GM21737 (cell line): Measurements from ENCODE around the gene ZFPM1.
"Not testable (repeated sequence)": the region's sequence is repeated elsewhere in the genome, so short reads cannot be mapped to it uniquely, and the experiment has no call there.

ENCODE experiments used
- ATAC-seq: cut with Tn5 transposase; IDR thresholded peaks from one replicate; pipeline ENCODE4 v1.9.1; 2021; ENCODE audit warnings: mild to moderate bottlenecking, moderate library complexity; ENCODE audit not compliant: unreplicated experiment

The ZFPM1 gene

GRCh38 chr16:88478889-88479792 is 26.1 kb downstream of the ZFPM1 start:
- ATAC-seq = no peak

DNA sequence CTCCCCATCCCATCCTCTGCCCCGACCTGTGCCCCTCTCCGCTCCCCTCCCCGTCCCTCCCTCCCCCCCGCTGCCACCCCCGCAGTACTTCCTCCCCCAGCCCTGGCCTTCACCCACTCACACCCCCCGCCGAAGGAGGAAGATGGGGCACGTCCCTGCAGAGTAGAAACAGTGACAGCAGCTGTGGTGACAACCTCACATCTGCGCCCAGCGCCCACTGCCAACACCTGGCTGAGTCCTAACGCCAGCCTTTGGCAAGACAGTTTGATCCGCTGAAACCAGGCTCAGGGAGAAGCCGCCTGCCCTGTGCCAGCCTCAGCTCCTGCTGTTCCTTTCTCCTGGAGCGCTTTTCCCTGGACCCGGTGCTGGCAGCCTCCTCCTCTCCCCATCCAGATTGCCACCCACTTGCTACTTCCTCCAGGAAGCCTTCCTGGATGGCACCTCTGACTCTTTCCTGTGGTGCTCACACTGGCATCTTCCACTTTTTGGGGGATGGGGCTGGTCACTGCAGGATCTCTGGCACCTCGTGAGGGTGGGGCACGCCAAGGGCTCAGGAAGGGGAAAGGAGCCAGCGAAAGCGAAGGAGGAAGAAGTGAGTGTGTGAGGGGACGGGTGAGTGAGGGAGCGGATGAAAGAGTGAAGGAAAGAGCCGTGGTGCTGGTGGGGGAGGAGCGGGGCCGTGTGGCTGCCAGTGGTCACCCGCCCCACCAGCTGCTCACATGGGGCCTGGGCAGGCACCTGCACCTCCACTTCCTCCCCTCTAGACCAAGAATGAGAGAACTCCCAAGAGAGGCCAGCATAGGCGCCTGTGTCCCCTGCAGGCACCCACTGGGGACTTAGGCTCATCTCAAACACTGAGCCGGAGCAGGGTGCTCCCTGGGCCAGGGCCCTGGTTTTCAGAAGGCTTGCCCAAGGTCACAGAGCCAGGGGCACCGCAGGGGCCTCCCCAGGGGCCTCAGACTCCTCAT is 27.0 kb downstream of the ZFPM1 start:
- ATAC-seq = peak; percentile 56

GRCh38 chr16:88480829-88481228 is 27.7 kb downstream of the ZFPM1 start:
- ATAC-seq = no peak

- ATAC-seq = no peak
Observed at GRCh38 chr16:88481851-88482250, 28.8 kb downstream of the ZFPM1 start.

- ATAC-seq = no peak
Observed at GRCh38 chr16:88482630-88483391, 29.7 kb downstream of the ZFPM1 start.

GRCh38 chr16:88483392-88483641 is 30.2 kb downstream of the ZFPM1 start:
- ATAC-seq = no peak

- ATAC-seq = no peak
Observed at GRCh38 chr16:88484505-88485365, 31.7 kb downstream of the ZFPM1 start.

- not testable (repeated sequence) for ATAC-seq
Observed at GRCh38 chr16:88485366-88485741, 32.3 kb downstream of the ZFPM1 start.

- ATAC-seq = no peak
Observed at GRCh38 chr16:88486398-88487123, 33.5 kb downstream of the ZFPM1 start.

GRCh38 chr16:88487124-88487432 is 34.0 kb downstream of the ZFPM1 start:
- ATAC-seq = no peak

- no peak for ATAC-seq
Observed at GRCh38 chr16:88487920-88488851, 35.1 kb downstream of the ZFPM1 start.

- no peak for ATAC-seq
Observed at GRCh38 chr16:88489163-88489741, 36.2 kb downstream of the ZFPM1 start.

- ATAC-seq = no peak
Observed at GRCh38 chr16:88491001-88491559, 38.0 kb downstream of the ZFPM1 start.

GRCh38 chr16:88491560-88492310 is 38.7 kb downstream of the ZFPM1 start:
- ATAC-seq = no peak

- ATAC-seq = no peak
Observed at GRCh38 chr16:88493879-88494278, 40.8 kb downstream of the ZFPM1 start.

DNA sequence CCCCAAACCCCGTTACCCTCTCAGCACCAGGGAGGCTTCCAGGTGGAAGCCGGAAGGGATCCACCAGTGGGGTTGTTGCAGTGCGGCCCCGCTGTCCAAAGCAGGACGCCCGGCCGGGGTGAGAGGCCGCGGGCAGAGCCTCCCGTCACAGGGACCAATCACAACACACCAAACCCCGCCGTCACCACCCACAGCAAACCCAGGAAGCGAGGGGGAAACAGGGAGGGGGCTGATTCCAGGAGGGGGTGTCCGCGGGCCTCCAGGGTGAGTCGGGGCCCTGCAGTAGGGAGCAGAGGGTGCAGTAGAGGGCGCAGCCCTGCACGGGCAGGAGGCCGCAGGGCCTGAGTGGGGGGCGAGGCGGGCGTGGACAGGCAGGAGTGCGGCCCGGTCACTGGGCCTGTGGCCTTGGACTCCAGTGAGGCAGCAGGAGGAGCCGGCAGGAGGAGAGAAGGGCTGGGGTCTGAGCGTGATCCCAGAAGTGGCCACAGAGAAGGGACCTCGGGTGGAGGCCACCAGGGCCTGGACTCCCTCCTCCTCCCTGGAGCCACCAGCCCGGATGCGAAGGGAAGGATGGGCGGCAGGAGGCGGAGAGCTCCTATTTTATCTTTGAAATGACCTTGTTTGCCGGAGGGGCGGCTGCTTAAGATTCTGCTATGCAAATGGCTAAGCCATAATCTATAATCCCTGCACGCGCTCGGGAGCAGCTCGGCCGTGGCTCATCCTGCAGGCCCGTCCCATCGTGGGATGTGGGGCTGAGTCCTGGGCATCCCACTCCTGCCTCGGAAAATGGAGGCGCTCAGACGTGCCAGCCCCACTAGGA is 41.5 kb downstream of the ZFPM1 start:
- no peak for ATAC-seq
